ENCODE data around the gene TENM4. TPM values are rescaled to one million over a fixed set of nuclear protein-coding genes. Genes with fewer than 3 reads are reported as not detected.

Gene TENM4
- total RNA-seq, 1 donor from 2014 or later = 306 TPM

GRCh38 chr11:79344753-79345294 is 96.0 kb downstream of the TENM4 start:
- DNase-seq (ENCODE audit: low read depth) = no peak

DNA sequence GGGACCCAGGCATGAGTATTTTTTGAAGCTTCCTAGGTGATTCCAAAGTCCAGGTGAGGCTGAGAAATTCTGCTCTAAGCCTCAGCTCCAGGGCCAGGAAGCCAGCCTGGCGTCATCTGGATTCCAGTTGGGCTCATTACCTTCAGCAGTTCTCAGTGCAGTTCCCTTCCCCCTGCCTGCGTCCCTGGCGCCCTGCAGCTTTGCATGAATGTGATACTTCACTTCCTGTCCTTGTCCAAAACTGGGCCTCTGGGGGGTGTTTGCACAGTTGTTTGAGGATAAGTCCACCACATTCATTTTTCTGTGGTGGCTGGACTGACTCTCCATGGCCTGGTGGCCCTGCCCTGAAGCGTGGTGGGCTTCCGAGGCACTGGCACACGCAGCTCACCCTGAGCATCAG is 98.1 kb downstream of the TENM4 start:
- no peak for DNase-seq (ENCODE audit: low read depth)

DNA sequence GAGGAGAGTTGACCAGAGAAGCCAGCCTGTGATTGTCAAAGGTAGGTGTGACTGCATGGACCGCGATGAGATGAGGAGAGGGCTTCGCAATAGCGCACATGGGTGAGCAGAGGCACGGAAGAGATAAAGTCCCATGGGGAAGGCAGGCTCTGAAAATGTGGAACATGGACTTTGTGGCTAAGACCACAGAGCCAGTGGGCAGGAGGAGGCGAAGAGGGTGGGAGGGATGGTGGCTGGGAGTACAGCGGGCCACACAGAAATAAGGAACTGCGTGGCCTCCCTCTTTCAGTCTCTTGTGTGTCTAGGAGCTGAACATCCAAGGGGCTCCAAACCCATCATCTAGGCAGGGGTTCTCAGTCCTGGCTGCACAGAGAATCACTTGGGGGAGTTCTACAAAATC is 98.6 kb downstream of the TENM4 start:
- no peak for DNase-seq (ENCODE audit: low read depth)

GRCh38 chr11:79340535-79340934 is 100.3 kb downstream of the TENM4 start:
- no peak for DNase-seq (ENCODE audit: low read depth)

DNA sequence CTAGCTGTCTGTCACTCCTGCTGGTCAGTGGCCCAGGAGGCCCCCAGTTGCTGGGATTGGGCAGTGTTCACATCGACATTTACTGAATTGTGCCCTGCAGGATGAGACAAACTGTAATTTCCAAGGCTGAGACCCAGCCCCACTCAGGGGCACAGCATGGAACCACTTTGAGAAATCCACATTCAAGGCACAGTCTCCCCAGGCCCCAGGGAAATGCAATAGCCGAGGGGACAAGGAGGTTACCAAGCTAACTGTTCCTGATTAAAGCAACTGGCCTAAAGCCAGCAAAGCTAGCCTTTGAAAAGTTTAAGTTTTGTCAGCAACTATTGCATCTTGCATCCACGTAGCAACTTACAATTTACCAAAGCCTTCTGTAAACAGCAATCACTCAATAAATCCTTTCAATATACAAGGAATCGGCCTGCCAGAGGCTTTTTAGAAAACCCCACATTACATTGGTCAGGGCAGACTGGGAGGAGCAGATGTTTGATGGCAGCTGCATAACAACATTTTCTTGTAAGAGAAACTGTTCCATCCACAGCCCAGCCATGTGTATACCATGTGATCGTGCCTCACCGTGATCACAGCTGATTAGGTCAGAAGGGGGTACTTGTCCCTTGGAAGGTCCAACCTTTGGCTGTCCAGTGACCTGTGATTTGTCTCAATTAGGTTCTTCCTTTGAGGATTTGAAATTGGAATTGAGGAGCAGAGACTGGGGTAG is 103.9 kb downstream of the TENM4 start:
- no peak for DNase-seq (ENCODE audit: low read depth)

GRCh38 chr11:79335681-79336080 is 105.1 kb downstream of the TENM4 start:
- DNase-seq (ENCODE audit: low read depth) = no peak

- DNase-seq (ENCODE audit: low read depth) = no peak
These were observed 107.5 kb downstream of the TENM4 start for GRCh38 chr11:79333355-79333754.

- no peak for DNase-seq (ENCODE audit: low read depth)
These were observed 108.8 kb downstream of the TENM4 start for GRCh38 chr11:79332017-79332416.

GRCh38 chr11:79331203-79331901 is 109.5 kb downstream of the TENM4 start:
- no peak for DNase-seq (ENCODE audit: low read depth)

- no peak for DNase-seq (ENCODE audit: low read depth)
These were observed 110.2 kb downstream of the TENM4 start for GRCh38 chr11:79330651-79331050.

DNA sequence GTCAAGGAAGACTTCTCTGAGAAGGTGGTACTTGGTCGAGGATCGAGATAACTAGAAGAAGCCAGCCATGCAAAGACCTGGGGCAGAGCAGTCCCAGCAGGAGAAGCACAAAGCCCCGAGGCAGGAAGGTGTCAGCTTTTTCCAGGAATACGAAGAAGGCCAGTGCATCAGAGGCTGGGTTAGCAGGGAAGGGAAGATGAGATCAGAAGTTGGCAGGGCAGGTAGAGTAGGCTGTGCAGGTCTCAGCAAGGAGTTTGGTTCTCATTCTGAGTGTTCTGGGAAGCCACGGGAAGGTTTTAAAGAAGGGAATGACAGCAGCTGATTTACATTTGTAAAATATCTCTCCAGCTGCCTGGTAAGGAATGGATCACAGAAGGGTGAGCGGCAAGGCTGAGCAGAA is 111.3 kb downstream of the TENM4 start:
- no peak for DNase-seq (ENCODE audit: low read depth)

DNA sequence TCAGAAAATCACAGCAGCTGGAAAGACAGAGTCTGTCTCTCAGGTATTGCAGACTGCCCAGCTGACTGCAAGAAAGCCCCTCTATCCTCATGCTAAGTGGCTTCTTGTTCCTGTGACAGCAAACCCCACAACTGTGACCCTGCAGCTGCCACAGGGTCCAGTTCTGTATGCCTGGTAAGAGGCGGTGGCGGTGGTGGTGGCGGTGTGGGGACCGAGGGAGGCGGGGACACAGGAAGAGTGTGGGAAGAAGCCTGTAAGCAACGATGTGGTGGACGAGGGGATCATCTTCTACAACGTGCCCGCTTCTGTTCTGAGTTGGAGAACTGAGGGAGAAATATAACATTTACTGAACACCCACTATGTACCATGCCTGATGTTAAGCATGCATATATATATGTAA is 112.4 kb downstream of the TENM4 start:
- no peak for DNase-seq (ENCODE audit: low read depth)

GRCh38 chr11:79325851-79326250 is 115.0 kb downstream of the TENM4 start:
- no peak for DNase-seq (ENCODE audit: low read depth)

GRCh38 chr11:79321263-79321662 is 119.6 kb downstream of the TENM4 start:
- no peak for DNase-seq (ENCODE audit: low read depth)

DNA sequence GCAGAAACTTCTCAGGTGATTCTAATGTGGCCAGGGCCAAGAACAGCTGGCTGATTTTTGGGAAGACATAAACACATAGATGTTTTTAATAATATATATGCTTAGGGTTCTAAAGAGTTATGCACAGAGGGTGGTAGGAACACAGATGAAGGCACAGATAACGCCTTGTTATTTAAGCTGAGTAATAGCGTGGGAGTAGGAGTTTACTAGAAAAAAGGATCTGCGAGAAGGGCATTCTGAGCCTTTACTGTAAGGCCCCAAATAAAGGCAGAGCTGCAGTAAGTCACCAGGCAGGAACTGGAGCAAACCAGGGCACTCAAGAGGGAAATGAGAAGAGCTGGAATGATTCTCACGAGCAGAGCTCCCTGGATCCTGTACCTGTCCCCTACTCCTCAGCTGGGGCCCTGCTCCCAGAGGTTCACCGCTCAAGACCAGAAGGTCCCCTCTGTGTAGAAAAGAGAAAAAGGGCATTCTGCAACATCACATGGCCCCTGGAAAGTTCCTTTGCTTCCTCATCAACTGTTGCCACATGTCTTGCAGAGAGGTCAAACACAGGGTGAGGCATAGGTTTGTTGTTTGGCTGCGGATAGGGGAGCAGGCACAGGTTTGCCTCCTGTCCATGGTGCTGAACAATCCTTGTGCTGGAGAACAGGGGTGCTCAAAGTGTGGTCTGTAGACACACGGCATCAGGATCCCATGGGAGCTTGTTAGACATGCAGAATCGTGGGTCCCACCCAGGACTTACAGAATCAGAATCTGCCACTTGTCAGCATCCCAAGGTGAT is 125.7 kb downstream of the TENM4 start:
- DNase-seq (ENCODE audit: low read depth) = peak; percentile 42

GRCh38 chr11:79313530-79313913 is 127.3 kb downstream of the TENM4 start:
- no peak for DNase-seq (ENCODE audit: low read depth)

- DNase-seq (ENCODE audit: low read depth) = peak; percentile 11
These were observed 128.0 kb downstream of the TENM4 start for GRCh38 chr11:79312617-79313529.

DNA sequence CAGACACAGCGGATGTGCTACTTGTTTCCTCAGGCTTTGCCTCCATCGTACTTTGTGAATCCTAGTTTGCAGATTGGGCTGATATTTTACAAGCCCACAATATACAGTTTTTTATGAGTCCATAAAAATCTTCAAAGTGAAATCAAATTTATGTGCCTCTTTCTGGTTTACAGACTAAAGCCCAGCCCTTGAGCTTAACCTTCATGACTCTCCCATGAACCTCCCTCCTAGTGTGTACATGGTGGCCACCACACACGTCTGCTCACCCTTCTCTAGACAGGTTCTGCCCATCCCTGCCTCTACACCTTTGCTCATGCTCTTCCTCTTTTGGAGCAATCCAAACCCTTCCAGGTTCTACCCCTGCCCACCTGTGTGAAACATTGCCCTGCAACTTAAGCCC is 129.4 kb downstream of the TENM4 start:
- DNase-seq (ENCODE audit: low read depth) = no peak

DNA sequence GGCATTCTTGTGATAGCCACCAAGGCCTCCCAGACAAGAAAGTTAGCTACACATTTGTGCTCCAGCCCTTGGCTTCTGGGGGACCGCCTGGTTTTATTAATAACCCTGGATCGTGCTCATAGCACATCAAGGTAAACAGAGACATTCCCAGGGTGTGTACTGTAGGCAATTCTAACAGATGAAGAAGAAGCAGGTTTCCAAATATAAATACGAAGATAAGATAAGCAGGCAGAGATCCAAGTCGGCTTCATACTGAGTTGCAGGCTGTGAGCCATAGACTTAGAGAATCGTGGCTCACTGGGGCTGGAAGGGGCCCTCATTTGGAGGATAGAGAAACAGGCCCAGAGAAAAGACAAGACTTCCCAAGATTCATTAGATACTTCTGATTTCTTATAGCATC is 131.4 kb downstream of the TENM4 start:
- no peak for DNase-seq (ENCODE audit: low read depth)

DNA sequence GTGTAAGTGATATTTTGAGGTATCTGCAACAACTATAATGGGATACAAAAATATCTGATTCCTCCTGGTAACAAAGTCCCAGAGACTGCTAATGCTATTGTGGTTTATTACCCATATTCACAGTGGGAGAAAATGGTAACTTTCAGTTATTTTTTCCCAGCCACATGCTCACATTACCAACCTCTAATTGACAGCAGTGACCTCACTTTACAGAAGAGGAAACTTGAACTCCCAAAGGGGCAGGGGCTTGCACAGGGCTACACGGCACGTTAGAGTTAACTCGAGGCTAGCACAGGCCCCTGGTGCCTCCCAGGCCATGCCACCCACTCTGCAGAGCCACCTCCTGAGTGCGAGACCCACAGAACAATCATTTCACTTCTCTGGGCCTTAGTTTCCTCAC is 132.4 kb downstream of the TENM4 start:
- DNase-seq (ENCODE audit: low read depth) = no peak

DNA sequence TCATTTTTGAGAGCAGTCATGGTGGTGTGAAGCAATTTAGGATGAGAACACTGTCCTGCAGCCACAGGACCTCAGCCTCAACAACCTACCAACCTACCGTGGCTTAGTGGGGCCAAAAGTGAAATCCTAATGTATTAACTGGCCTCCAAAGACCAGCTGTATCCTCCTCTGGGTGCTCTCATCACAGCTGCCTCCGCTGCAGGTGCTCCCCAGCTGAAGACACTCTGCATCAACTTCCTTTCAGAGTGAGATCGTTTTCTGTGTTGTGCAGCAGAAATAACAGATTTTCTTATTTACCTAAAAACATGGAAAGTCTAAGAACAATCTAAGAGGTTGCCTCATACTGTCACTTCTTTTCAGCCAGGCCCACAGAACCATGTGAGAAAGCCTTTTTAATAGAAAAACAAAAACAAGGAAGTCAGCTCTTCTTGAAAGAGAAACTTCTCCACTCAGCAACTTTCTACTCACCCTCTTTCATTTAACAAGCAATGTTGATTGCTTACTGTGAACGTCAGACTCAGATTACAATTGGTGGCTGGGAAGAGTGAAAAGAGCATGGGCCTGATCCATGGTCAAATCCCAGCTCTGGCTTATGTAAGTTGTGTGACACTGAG is 136.1 kb downstream of the TENM4 start:
- peak; percentile 16 for DNase-seq (ENCODE audit: low read depth)
